Activated effector memory CD4-positive, alpha-beta T cell treated with Interleukin-2 at 50 U/mL for 16 hours (primary cell): Measurements from ENCODE around the gene HLCS.

Experiments
- DNase-seq: peaks from one replicate; pipeline ENCODE4 v3.0.0-alpha.2; 2020

The HLCS gene

GRCh38 chr21:36713746-36714145, 252.7 kb downstream of the HLCS start:
- DNase-seq, result no peak

GRCh38 chr21:36710729-36711048, 255.8 kb downstream of the HLCS start:
- no peak for DNase-seq

- DNase-seq, result no peak
Measured at GRCh38 chr21:36709868-36710728, 256.4 kb downstream of the HLCS start.

DNA sequence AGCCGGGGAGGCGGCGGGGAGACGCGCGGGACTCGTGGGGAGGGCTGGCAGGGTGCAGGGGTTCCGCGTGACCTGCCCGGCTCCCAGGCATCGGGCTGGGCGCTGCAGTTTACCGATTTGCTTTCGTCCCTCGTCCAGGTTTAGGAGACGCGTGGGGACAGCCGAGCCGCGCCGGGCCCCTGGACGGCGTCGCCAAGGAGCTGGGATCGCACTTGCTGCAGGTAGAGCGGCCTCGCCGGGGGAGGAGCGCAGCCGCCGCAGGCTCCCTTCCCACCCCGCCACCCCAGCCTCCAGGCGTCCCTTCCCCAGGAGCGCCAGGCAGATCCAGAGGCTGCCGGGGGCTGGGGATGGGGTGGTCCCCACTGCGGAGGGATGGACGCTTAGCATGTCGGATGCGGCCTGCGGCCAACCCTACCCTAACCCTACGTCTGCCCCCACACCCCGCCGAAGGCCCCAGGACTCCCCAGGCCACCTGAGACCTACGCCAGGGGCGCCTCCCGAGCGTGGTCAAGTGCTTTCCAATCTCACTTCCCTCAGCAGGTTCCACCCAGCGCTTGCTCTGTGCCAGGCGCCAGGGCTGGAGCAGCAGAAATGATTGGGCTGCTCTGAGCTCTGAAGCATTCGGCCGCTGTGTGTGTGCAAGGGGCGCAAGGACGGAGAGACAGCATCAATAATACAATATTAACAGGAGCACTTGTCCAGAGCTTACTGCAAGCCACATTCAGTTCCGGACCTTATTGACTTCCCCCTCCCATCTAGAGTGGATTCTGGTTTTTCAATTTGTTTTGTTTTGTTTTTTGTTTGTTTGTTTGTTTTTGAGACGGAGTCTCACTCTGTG, 257.2 kb downstream of the HLCS start:
- DNase-seq, result no peak

DNA sequence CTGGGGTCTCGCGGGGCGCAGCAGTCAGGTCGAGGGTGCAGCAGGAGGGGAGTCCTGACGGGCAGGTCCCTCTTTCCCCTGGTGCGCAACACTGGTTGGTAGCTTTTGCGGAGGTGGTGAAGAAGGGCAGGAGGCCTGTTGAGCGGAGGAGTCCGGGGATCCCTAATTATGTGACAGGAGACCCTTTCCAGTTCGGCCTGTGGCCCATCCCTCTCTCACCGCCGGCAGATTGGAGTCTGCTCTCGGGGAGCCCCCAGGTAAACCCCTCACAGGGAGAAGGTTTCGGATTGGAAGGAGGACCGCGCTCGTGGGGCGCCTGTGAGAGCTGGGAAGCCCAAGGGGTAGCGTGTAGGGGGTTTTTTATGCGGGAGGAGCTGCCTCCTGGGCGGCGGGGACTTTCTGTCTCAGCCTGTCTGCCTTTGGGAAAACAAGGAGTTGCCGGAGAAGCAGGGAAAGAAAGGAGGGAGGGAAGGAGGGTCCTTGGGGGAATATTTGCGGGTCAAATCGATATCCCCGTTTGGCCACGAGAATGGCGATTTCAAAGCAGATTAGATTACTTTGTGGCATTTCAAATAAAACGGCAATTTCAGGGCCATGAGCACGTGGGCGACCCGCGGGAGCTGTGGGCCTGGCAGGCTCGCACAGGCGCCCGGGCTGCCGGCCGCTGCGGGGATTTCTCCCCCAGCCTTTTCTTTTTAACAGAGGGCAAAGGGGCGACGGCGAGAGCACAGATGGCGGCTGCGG, 258.0 kb downstream of the HLCS start:
- DNase-seq, result no peak

DNA sequence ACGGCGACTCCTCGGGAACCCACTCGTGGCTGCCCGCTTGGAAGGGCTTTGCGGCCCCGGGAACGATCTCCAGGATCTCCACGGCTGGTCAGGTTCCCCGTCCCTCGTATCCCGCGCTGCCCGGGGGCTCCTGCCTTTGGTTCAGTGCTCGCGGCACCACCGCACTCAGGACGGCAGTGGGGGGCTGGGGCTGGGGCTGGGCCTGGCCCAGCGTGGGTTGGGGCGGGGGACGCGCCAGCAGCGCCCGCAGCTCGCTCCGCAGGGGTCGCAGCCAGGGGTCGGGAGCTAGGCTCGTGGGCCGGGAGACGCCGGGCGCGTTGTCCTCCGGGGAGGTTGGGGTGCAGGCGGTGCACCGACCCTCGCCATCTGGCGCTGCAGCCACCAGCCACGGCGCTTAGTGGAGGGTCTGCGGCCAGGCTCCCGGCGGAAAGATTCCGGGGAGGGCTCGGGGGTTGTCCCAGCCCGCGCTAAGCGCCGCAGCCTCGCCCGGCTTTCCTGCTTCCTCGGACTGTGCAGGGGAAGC, 258.6 kb downstream of the HLCS start:
- DNase-seq, result no peak

DNA sequence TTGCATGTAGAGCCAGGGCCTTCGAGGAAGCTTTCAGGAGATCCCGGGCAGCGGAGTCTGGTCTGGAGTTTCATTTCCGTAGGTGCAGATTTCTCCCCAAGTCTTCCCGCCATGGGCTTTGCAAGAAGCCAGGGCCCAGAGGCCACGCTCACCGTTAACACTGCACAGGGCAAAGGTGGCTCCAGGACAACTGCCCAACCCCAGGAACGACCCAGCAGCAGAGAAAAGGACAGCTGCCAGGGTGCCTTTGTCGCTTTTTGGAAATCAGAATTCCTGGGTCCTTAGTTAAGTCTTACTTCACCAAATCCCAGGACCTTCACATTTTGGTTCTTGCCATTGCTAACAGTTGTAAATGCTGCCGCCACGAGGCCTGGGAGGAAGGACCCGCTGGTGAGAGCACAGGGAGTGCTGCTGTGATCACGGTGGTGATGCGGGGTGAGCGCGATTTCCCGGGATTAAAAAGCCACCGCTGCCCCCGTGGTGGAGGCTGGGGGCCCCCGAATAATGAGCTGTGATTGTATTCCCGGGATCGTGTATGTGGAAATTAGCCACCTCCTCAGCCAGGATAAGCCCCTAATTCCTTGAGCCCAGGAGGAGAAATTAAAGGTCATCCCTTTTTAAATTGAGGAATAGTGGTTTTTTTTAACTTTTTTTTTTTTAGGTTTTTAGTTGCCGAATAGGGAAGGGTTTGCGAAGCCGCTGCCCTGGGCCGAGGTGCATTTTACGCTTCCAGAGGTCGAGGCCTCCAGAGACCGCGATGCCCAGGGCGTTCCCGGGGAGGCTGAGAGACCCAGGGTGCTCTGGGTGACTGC, 259.3 kb downstream of the HLCS start:
- DNase-seq, result no peak

DNA sequence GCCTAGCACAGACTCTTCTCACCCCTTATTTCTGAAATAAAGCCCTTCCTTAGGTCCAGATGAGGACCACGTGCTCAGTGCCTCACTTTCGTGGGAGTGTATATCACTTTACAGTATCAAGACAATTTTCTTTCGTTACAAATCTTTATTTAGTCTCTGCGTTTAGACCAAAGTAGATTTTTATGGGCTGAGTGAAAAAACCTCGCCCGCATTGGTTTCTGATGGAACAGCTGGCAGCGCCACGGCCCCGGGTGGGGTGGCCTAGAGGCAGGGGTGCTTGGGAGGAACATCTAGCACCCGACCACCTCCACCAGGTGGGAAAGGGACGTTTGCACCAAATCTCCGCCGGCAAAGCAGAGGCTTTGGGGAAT, 260.0 kb downstream of the HLCS start:
- no peak for DNase-seq

GRCh38 chr21:36705679-36706481, 260.6 kb downstream of the HLCS start:
- DNase-seq, result no peak

DNA sequence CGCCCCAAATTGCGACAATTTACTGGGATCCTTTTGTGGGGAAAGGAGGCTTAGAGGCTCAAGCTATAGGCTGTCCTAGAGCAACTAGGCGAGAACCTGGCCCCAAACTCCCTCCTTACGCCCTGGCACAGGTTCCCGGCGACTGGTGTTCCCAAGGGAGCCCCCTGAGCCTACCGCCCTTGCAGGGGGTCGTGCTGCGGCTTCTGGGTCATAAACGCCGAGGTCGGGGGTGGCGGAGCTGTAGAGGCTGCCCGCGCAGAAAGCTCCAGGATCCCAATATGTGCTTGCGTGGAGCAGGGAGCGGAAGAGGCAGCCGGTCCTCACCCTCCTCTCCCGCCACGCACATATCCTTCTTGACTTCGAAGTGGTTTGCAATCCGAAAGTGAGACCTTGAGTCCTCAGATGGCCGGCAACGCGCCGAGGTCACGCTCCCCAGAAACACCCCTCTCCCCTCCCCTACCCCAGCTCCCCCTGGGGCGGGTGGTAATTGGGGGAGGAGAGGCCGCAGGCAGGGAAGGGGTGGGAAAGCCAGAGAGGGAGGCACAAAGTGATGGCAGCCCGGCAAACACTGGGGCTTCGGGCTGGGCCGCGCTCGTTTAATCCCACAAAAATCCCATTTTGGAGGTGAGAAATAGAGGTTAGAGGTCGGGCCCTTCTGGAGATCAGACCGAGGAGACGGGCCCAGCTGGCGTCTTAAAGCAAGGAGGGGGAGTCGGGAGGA, 261.4 kb downstream of the HLCS start:
- no peak for DNase-seq

DNA sequence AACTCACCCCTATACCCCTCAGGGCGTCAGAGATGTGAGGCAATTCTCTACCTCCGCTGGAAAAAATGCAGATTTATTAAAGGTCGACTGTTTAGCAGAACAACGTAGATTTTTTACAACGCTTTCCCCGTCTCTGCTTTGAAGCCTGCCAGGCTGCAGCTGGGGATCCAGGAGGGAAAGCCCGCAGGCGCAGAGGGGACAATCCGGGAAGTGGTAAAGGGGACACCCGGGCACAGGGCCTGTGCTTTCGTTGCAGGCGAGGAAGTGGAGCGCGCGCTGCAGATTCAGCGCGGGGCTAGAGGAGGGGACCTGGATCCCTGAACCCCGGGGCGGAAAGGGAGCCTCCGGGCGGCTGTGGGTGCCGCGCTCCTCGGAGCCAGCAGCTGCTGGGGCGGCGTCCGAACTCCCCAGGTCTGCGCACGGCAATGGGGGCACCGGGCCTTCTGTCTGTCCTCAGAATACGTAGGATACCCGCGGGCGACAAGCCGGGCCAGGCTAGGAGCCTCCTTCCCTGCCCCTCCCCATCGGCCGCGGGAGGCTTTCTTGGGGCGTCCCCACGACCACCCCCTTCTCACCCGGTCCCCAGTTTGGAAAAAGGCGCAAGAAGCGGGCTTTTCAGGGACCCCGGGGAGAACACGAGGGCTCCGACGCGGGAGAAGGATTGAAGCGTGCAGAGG, 262.1 kb downstream of the HLCS start:
- no peak for DNase-seq

DNA sequence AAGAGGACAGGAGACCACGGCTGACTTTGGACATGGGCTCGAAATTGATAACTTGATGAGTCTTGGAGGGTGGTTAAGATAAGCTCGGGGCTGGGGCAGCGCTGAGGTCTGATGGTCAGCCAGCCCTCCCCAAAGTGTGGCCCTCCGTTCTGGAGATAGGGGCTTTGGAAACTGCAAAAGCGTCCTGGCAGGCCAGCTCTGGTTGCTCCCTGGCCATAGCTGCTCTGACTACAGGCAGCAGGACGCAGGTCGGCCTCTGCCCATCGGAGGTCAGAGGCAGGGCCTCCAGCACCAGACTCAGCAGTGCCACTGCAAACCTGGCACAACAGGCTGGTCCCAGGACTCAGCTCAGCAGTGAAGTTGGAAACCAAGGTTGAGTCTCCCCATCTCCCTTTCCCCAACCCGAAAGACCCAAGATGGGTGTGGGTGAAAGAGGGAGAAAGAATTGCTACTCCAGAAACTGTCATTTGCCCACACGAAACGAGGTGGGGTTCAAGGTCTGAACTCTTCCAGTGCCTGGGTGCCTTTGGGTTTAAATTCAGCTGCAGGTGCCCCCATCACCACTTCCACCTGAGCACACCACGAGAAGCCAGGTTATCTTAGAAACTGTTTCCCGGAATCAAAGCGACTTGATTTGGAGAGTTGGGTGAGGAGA, 262.7 kb downstream of the HLCS start:
- DNase-seq, result no peak

DNA sequence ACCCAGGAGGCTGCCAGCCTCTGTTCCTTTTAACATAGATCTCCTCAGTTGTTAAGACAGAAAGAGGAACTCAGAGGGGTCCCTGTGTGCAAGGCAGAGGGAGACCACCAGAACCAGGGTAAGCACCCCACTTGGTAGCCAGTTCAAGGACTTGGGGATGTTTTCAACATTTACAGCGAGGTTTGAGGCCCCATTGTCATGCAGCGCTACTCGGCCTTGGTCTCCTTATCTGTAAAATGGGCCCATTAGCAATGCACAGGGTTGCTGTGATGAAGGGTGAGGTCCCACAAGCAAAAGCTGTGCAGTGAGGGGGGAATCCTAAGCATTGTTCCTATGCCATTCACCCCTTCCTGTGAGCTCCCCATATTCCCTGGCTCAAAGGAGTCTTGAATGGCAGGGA, 263.3 kb downstream of the HLCS start:
- no peak for DNase-seq

GRCh38 chr21:36702622-36702968, 263.9 kb downstream of the HLCS start:
- DNase-seq, result no peak

DNA sequence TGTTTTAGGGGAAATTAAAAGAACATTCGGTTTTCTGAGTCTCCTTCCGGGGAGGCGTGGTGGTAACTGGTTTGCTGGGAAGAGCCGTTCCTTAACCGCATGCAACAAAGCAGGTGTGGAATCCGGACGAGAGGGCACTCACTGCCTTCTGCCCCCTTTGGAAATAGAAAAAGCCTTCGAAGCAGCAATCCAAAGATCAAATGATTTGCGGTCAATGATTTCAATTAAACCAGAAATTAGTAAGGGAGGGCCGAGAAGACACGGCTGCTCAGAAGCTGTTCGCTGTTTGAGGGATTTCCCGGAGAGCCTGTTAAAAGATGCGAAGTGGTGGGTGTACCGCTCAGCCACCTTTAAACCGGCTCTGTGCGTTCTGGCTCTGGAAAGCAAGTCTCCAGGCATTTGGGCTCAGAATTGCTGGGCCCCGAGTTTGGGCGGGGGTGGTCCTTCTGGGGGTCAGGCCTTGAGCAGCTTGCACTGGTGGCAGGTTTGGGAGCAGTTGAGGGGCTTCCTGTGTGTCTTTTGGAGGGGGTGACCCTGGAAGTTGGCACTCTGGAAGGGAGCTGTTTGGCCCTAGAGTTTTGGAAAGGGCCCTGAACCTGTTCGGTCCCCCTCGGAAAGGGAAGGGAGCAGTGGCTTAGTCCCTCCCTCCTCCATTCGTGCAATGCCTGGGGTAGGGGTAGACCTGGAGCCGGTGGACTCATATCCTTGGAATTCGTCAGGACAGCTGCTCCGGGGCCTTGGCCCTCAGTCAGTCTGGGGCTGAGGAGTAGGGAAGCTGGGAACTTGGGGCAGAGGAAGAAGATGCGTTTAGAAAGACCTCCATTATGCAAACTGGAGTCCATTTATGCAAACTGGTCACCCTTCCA, 264.5 kb downstream of the HLCS start:
- no peak for DNase-seq

DNA sequence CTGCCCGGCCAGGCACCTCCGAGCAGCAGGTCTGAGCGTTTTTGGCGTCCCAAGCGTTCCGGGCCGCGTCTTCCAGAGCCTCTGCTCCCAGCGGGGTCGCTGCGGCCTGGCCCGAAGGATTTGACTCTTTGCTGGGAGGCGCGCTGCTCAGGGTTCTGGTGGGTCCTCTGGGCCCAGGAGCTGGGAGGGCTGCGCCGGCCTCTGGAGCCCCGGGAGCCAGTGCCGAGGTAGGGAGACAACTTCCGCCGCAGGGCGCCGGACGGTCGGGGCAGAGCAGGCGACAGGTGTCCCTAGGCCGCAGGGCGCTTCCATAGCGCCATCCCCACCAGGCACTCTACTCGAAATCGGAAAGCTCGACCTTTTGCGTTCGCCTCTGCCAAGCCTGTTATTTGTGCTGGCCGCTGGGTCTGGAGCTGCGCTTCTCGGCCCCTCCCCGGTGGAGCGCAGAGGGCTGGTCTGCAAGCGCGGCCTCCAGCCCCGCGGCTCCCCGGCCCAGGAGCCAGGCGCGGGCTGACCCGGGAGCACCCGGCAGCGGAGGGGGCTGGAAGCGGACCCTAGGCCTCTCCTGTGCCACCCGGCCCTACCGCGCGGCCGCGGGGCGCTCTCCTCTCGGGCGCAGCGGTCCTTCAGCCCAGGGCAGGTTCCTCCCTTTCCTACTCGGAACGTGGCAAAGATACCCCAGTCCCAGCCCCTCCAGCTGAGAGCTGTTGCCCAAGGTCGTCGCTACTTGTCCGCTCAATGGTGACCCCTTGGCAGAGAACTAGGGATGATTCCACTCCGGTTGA, 265.3 kb downstream of the HLCS start:
- DNase-seq, result no peak
